WTC11 (cell line): ENCODE results near the gene PLPPR3. TPM values are rescaled to one million over a fixed set of nuclear protein-coding genes. Genes with fewer than 3 reads are reported as not detected.

Source experiments
- ATAC-seq: fragments of 200-7000 bp; cut with Tn5 transposase; 2 replicates; pipeline ENCODE4 v1.10.0; 2021; ENCODE audit warnings: mild to moderate bottlenecking, moderate library complexity
- CTCF ChIA-PET: fragments of 300-600 bp; sonication (Branson Sonifier 250); formaldehyde crosslinking; loops from one replicate; lab custom pipeline; 2021; ENCODE audit warnings: antibody characterized with exemption; lab: Charles Lee
- POLR2A ChIA-PET: fragments of 350-600 bp; sonication (Branson Sonifier 250); formaldehyde crosslinking; loops from one replicate; lab custom pipeline; 2021; ENCODE audit warnings: antibody characterized with exemption; lab: Charles Lee
- DNase-seq: peaks from one replicate; pipeline ENCODE4 v3.0.0; 2021; ENCODE audit warnings: low spot score
- H3K27ac Mint-ChIP-seq: 2 replicates; pipeline ENCODE4 v1.8.0; 2021; ENCODE audit warnings: mixed read lengths
- H3K27me3 Mint-ChIP-seq: 2 replicates; pipeline ENCODE4 v1.8.0; 2021; ENCODE audit warnings: low read depth, mild to moderate bottlenecking, moderate library complexity, mixed read lengths
- H3K36me3 Mint-ChIP-seq: 2 replicates; pipeline ENCODE4 v1.8.0; 2021; ENCODE audit warnings: mixed read lengths
- H3K4me1 Mint-ChIP-seq: 2 replicates; pipeline ENCODE4 v1.8.0; 2022; ENCODE audit warnings: mixed read lengths
- H3K4me3 Mint-ChIP-seq: 2 replicates; pipeline ENCODE4 v1.8.0; 2021; ENCODE audit warnings: mild to moderate bottlenecking, moderate library complexity, mixed read lengths
- H3K9me3 Mint-ChIP-seq: 2 replicates; pipeline ENCODE4 v1.8.0; 2021; ENCODE audit warnings: mixed read lengths
- CDX4 ChIP-seq: fragments of 250-450 bp; sonication (Bioruptor Pico); IDR thresholded peaks from 2 replicates; pipeline ENCODE4 v1.9.0; 2021; ENCODE audit warnings: moderate library complexity, mild to moderate bottlenecking, inconsistent platforms, borderline replicate concordance
- CTCF ChIP-seq: fragments of 200-600 bp; IDR thresholded peaks from 2 replicates; pipeline ENCODE4 v1.8.0; 2022; ENCODE audit warnings: antibody characterized with exemption
- E2F5 ChIP-seq: sonication (generic); formaldehyde crosslinking; IDR thresholded peaks from 2 replicates; pipeline ENCODE4 v1.8.1; 2022; ENCODE audit warnings: mild to moderate bottlenecking, moderate library complexity, missing genetic modification reagents
- ERG ChIP-seq: fragments of 250-450 bp; sonication (Bioruptor Pico); IDR thresholded peaks from 2 replicates; pipeline ENCODE4 v1.8.0; 2021; ENCODE audit warnings: mild to moderate bottlenecking
- ETV6 ChIP-seq: sonication (generic); formaldehyde crosslinking; IDR thresholded peaks from 2 replicates; pipeline ENCODE4 v1.8.1; 2022; ENCODE audit warnings: mild to moderate bottlenecking, missing genetic modification reagents
- HMGA2 ChIP-seq: fragments of 250-450 bp; sonication (Bioruptor Pico); IDR thresholded peaks from 2 replicates; pipeline ENCODE4 v1.4.0; 2021; ENCODE audit warnings: mild to moderate bottlenecking, moderate library complexity
- JUN ChIP-seq: sonication (generic); formaldehyde crosslinking; IDR thresholded peaks from 2 replicates; pipeline ENCODE4 v1.8.0; 2023; ENCODE audit warnings: mild to moderate bottlenecking, missing genetic modification reagents
- MAX ChIP-seq: sonication (generic); formaldehyde crosslinking; IDR thresholded peaks from 2 replicates; pipeline ENCODE4 v1.8.0; 2022; ENCODE audit warnings: mild to moderate bottlenecking, missing genetic modification reagents
- MYBL2 ChIP-seq: sonication (generic); formaldehyde crosslinking; IDR thresholded peaks from 2 replicates; pipeline ENCODE4 v1.8.1; 2023; ENCODE audit warnings: mild to moderate bottlenecking, moderate library complexity, missing genetic modification reagents
- NFYB ChIP-seq: sonication (generic); formaldehyde crosslinking; conservative IDR thresholded peaks from 2 replicates; pipeline ENCODE4 v1.8.0; 2022; ENCODE audit warnings: low read depth, missing genetic modification reagents
- NR2C2 ChIP-seq: sonication (generic); formaldehyde crosslinking; IDR thresholded peaks from 2 replicates; pipeline ENCODE4 v1.8.0; 2022; ENCODE audit warnings: mild to moderate bottlenecking, missing genetic modification reagents
- NR3C1 ChIP-seq: sonication (generic); formaldehyde crosslinking; conservative IDR thresholded peaks from 2 replicates; pipeline ENCODE4 v1.8.1; 2023; ENCODE audit warnings: low read depth, mild to moderate bottlenecking, missing genetic modification reagents
- PRRX2 ChIP-seq: fragments of 250-450 bp; sonication (Bioruptor Pico); IDR thresholded peaks from 2 replicates; pipeline ENCODE4 v1.8.0; 2021; ENCODE audit warnings: mild to moderate bottlenecking
- SP1 ChIP-seq: sonication (generic); formaldehyde crosslinking; conservative IDR thresholded peaks from 2 replicates; pipeline ENCODE4 v1.8.1; 2022; ENCODE audit warnings: missing genetic modification reagents
- TEAD1 ChIP-seq: sonication (generic); formaldehyde crosslinking; IDR thresholded peaks from 2 replicates; pipeline ENCODE4 v1.8.0; 2022; ENCODE audit warnings: mild to moderate bottlenecking, missing genetic modification reagents
- USF1 ChIP-seq: sonication (generic); formaldehyde crosslinking; IDR thresholded peaks from 2 replicates; pipeline ENCODE4 v1.8.0; 2022; ENCODE audit warnings: mild to moderate bottlenecking, missing genetic modification reagents
- USF2 ChIP-seq: sonication (generic); formaldehyde crosslinking; IDR thresholded peaks from 2 replicates; pipeline ENCODE4 v1.8.1; 2023; ENCODE audit warnings: mild to moderate bottlenecking, missing genetic modification reagents, moderate library complexity
- ZBTB43 ChIP-seq: sonication (generic); formaldehyde crosslinking; IDR thresholded peaks from 2 replicates; pipeline ENCODE4 v1.8.1; 2023; ENCODE audit warnings: mild to moderate bottlenecking, missing genetic modification reagents
- ZNF138 ChIP-seq: sonication (generic); formaldehyde crosslinking; conservative IDR thresholded peaks from 2 replicates; pipeline ENCODE4 v1.8.1; 2022; ENCODE audit warnings: mild to moderate bottlenecking, moderate library complexity, missing genetic modification reagents
- ZNF219 ChIP-seq: sonication (generic); formaldehyde crosslinking; IDR thresholded peaks from 2 replicates; pipeline ENCODE4 v1.8.0; 2023; ENCODE audit warnings: missing genetic modification reagents, mild to moderate bottlenecking, borderline replicate concordance
- ZNF263 ChIP-seq: sonication (generic); formaldehyde crosslinking; IDR thresholded peaks from 2 replicates; pipeline ENCODE4 v1.8.1; 2022; ENCODE audit warnings: low read depth, mild to moderate bottlenecking, moderate library complexity, missing genetic modification reagents
- ZNF423 ChIP-seq: fragments of 250-450 bp; sonication (Bioruptor Pico); IDR thresholded peaks from 2 replicates; pipeline ENCODE4 v2.1.2; 2022; ENCODE audit warnings: mild to moderate bottlenecking, moderate library complexity
- ZNF532 ChIP-seq: fragments of 250-450 bp; sonication (Bioruptor Pico); IDR thresholded peaks from 2 replicates; pipeline ENCODE4 v1.9.0; 2021; ENCODE audit warnings: mild to moderate bottlenecking, borderline replicate concordance
- total RNA-seq: library from RNA; stranded (reverse); gene quantifications from 3 replicates; pipeline ENCODE4 v1.2.3, GENCODE V29; 2021

Gene PLPPR3
- total RNA-seq, 1 experiment from 2014 or later = 60.6 TPM

- H3K36me3 Mint-ChIP-seq = peaks cover 23% of the 10 kb centered on the region
- CTCF ChIA-PET = interaction anchor here (1.0 to 1.1 kb wide), 2 partner anchors 26 to 55 kb away, joined by 3 read pairs; no protein-coding TSS in a partner anchor
- no peak for TF ChIP-seq CTCF
- peak; percentile 84 for TF ChIP-seq E2F5
- TF ChIP-seq ZNF423 (CRISPR knock-in tag) = no peak
- no peak for TF ChIP-seq PRRX2 (CRISPR knock-in tag)
- TF ChIP-seq ZBTB43 (CRISPR knock-in tag) = no peak
- peak; percentile 92 for TF ChIP-seq NFYB
- TF ChIP-seq MAX (CRISPR knock-in tag) = peak; percentile 94
- TF ChIP-seq NR2C2 = no peak
- TF ChIP-seq USF2 = peak; percentile 99
- no peak for TF ChIP-seq NR3C1 (CRISPR knock-in tag)
- peak; percentile 95 for TF ChIP-seq SP1 (CRISPR knock-in tag)
- peak; percentile 33; the same call in 1 of the 2 replicates for TF ChIP-seq MYBL2 (CRISPR knock-in tag)
- no peak for TF ChIP-seq ZNF219
- no peak for TF ChIP-seq ZNF263 (CRISPR knock-in tag)
- no peak for TF ChIP-seq ZNF138 (CRISPR knock-in tag)
- TF ChIP-seq CDX4 (CRISPR knock-in tag) = no peak
- no peak for TF ChIP-seq ZNF532 (CRISPR knock-in tag)
- TF ChIP-seq TEAD1 = no peak; the same call in 1 of the 2 replicates
- no peak for TF ChIP-seq HMGA2 (CRISPR knock-in tag)
- no peak for TF ChIP-seq ERG (CRISPR knock-in tag)
- peak; percentile 80; the same call in 1 of the 2 replicates for TF ChIP-seq ETV6
- no peak for TF ChIP-seq JUN (CRISPR knock-in tag)
- TF ChIP-seq USF1 (CRISPR knock-in tag) = peak; percentile 99
Measured at GRCh38 chr19:796692-797527, 24.8 kb downstream of the PLPPR3 start, which contains the start of gene PTBP1. Gene PTBP1, plus strand, starts transcription at chr19:797452. Its CDS starts 46 bp downstream, at chr19:797498.

More at GRCh38 chr19:796692-797527, 24.8 kb downstream of the PLPPR3 start, which contains the start of gene PTBP1:
- H3K27me3 Mint-ChIP-seq = no peaks in the 10 kb centered on the region
- peak within 1 kb of the TSS; percentile 95 for H3K27ac Mint-ChIP-seq
- peak; percentile 83 for ATAC-seq
- POLR2A ChIA-PET = interaction anchor here (1.4 kb wide), 1 partner anchor 13 kb away, joined by 5 read pairs; no protein-coding TSS in a partner anchor
- no peaks in the 10 kb centered on the region for H3K9me3 Mint-ChIP-seq
- peaks cover 38% of the 10 kb centered on the region for H3K4me1 Mint-ChIP-seq
- DNase-seq = peak; percentile 100
- H3K4me3 Mint-ChIP-seq = peak within 1 kb of the TSS; percentile 87
